Measurements from ENCODE around the gene OR5I1.

GRCh38 chr11:55949330-55949729 lies 13.1 kb upstream of the OR5I1 start:
- TF ChIP-seq POLR2A (IDR thresholded peaks at IDR 0.05; ENCODE audit: low read length), result no peak
- no peak for TF ChIP-seq GATA1 (IDR thresholded peaks at IDR 0.05; ENCODE audit: low read depth, low read length)

Measured in erythroblast (primary cell).